ENCODE measurements around the gene GLI2. TPM values are rescaled to one million over a fixed set of nuclear protein-coding genes. Genes with fewer than 3 reads are reported as not detected.

GLI2 gene
- total RNA-seq, 1 experiment from 2014 or later: 4.0 TPM

DNA sequence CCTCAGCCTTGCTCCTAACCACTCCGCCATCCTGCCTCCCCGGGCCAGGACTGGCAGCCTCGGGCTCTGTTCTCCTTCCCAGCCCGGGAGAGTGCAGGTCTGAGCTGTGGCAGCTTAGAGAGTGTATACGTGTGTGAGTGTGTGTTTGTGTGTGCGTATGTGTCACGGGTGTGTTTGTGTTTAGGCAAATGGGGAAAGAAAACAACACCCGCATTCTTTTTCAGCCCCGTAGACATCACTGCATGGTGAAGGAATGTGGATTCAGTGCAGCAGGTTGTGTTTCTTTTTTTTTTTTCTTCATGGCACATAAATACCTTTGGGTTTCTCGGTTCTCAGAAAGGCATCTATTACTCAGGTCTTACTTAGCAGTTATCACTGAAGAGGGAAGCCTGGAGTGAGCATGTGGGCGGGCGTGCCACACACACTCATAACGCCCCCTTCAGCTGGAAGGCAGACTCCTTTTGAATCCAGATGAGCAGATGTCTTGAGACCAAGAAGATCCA lies 44.2 kb downstream of the GLI2 start:
- CTCF ChIA-PET: no interaction called here
- BruUV-seq (replicated peaks): no TSS peak
- no peaks in the 10 kb centered on the region for H3K9me2 ChIP-seq (replicated peaks; ENCODE audit: low read length)
- H3K9me3 ChIP-seq (ENCODE audit: low read length): no peaks in the 10 kb centered on the region
- no peak for TF ChIP-seq EZH2phosphoT487 (IDR thresholded peaks at IDR 0.05; ENCODE audit: borderline replicate concordance, low read length)
- TF ChIP-seq EZH2 (IDR thresholded peaks at IDR 0.05; ENCODE audit: low read length, unreplicated experiment): no peak
- TF ChIP-seq, protein P1, sequence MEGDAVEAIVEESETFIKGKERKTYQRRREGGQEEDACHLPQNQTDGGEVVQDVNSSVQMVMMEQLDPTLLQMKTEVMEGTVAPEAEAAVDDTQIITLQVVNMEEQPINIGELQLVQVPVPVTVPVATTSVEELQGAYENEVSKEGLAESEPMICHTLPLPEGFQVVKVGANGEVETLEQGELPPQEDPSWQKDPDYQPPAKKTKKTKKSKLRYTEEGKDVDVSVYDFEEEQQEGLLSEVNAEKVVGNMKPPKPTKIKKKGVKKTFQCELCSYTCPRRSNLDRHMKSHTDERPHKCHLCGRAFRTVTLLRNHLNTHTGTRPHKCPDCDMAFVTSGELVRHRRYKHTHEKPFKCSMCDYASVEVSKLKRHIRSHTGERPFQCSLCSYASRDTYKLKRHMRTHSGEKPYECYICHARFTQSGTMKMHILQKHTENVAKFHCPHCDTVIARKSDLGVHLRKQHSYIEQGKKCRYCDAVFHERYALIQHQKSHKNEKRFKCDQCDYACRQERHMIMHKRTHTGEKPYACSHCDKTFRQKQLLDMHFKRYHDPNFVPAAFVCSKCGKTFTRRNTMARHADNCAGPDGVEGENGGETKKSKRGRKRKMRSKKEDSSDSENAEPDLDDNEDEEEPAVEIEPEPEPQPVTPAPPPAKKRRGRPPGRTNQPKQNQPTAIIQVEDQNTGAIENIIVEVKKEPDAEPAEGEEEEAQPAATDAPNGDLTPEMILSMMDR (conservative IDR thresholded peaks at IDR 0.05; ENCODE audit: low read depth, low read length): no peak; the same call in 1 of the 2 replicates
- H3K4me2 ChIP-seq (ENCODE audit: low read length): no peak overlapping the region
- no peaks in the 10 kb centered on the region for H4K20me1 ChIP-seq (ENCODE audit: low read length)
- no peaks in the 10 kb centered on the region for H3K36me3 ChIP-seq (ENCODE audit: low read depth, low read length)
- POLR2A ChIA-PET (ENCODE audit: unreplicated experiment): no interaction called here
- H3F3A ChIP-seq (ENCODE audit: low read length, unreplicated experiment): no peaks in the 10 kb centered on the region
- no peaks in the 10 kb centered on the region for H3K79me2 ChIP-seq (ENCODE audit: low read length)
- H2AFZ ChIP-seq (ENCODE audit: low read length): no peak overlapping the region
- H3K4me1 ChIP-seq (ENCODE audit: insufficient read depth, low read length): peaks cover 16% of the 10 kb centered on the region
- peak; percentile 32 for DNase-seq
- no peak overlapping the region for H3K27ac ChIP-seq (ENCODE audit: low read length)
- peak; percentile 31; the same call in 1 of the 2 replicates for ATAC-seq
- H3K9ac ChIP-seq (ENCODE audit: low read length): no peak overlapping the region
- no peak overlapping the region for H3K4me3 ChIP-seq (ENCODE audit: low read length)
- H3K27me3 ChIP-seq (ENCODE audit: low read length): no peaks in the 10 kb centered on the region
- intact Hi-C loops (cut with micrococcal nuclease): loop anchor here (5.0 kb wide), 1 partner anchor 43 kb away; the partner anchor contains the start of gene GLI2

DNA sequence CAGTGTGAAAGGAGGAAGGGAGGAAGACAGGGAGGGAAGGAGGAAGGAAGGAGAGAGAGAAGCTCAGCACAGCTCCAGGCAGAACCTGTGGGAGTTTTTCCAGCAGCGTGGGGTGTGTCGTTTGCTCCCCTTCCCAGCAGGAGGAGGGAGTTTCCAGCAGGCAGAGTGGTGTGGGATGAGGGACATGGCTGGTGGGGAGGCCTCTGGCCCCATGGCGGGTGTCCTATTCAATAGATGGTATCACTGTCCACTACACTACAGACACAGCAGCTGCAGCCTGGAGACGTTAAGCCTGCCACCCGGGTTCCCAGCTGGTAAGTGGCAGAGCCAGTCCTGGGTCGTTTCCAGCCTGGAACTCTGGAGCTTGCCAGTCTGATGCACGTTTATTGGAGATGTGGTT lies 44.7 kb downstream of the GLI2 start:
- no TSS peak for BruUV-seq (replicated peaks)
- POLR2A ChIA-PET (ENCODE audit: unreplicated experiment): no interaction called here

DNA sequence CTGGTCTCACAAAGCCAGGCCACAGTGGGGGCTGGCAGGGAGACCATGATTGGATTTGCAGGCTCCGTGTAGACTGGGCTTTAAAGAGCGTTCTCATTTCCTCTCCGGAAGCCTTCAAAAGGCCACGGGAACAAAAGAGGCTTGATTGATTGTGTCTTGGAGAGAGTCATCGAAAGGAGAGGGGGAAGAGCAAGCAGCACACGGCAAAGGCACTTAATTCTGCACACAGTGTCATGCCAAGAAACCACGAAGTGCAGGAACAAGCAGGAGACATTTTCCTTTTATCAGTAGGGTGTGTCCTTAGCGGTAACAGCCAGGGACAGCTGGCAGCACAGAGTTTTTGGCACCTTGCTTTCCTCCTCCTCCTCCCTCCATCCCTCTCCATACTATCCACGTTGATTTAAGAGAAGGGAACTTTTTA lies 47.7 kb downstream of the GLI2 start:
- CTCF ChIA-PET: no interaction called here
- no peaks in the 10 kb centered on the region for H3K9me3 ChIP-seq (ENCODE audit: low read length)

More for the DNA sequence above, 44.7 kb downstream of the GLI2 start:
- TF ChIP-seq EZH2phosphoT487 (IDR thresholded peaks at IDR 0.05; ENCODE audit: borderline replicate concordance, low read length): no peak
- TF ChIP-seq, protein P1 (conservative IDR thresholded peaks at IDR 0.05; ENCODE audit: low read depth, low read length): no peak
- H3K27ac ChIP-seq (ENCODE audit: low read length): no peak overlapping the region
- H3K79me2 ChIP-seq (ENCODE audit: low read length): no peaks in the 10 kb centered on the region
- DNase-seq: no peak
- no peak overlapping the region for H3K9ac ChIP-seq (ENCODE audit: low read length)
- no peaks in the 10 kb centered on the region for H4K20me1 ChIP-seq (ENCODE audit: low read length)
- intact Hi-C loops (cut with micrococcal nuclease): loop anchor here (5.0 kb wide), 1 partner anchor 43 kb away; the partner anchor contains the start of gene GLI2
- H3K9me2 ChIP-seq (replicated peaks; ENCODE audit: low read length): no peaks in the 10 kb centered on the region
- H3F3A ChIP-seq (ENCODE audit: low read length, unreplicated experiment): no peaks in the 10 kb centered on the region
- no peak overlapping the region for H3K4me2 ChIP-seq (ENCODE audit: low read length)
- H3K4me3 ChIP-seq (ENCODE audit: low read length): no peak overlapping the region
- no peaks in the 10 kb centered on the region for H3K27me3 ChIP-seq (ENCODE audit: low read length)
- no peaks in the 10 kb centered on the region for H3K9me3 ChIP-seq (ENCODE audit: low read length)
- CTCF ChIA-PET: no interaction called here
- no peaks in the 10 kb centered on the region for H3K36me3 ChIP-seq (ENCODE audit: low read depth, low read length)
- H2AFZ ChIP-seq (ENCODE audit: low read length): no peak overlapping the region
- H3K4me1 ChIP-seq (ENCODE audit: insufficient read depth, low read length): peaks cover 16% of the 10 kb centered on the region
- ATAC-seq: no peak

More for the DNA sequence above, 47.7 kb downstream of the GLI2 start:
- Histone ChIP-seq H3K27ac (ENCODE audit: low read length) (no peak overlapping the region), H3K4me3 (ENCODE audit: low read length) (no peak overlapping the region), H2AFZ (ENCODE audit: low read length) (no peak overlapping the region), H4K20me1 (ENCODE audit: low read length) (no peaks in the 10 kb centered on the region), H3K36me3 (ENCODE audit: low read depth, low read length) (no peaks in the 10 kb centered on the region), H3K79me2 (ENCODE audit: low read length) (no peaks in the 10 kb centered on the region), H3K4me2 (ENCODE audit: low read length) (no peak overlapping the region), H3K9me2 (replicated peaks; ENCODE audit: low read length) (no peaks in the 10 kb centered on the region), H3F3A (ENCODE audit: low read length, unreplicated experiment) (no peaks in the 10 kb centered on the region), H3K4me1 (ENCODE audit: insufficient read depth, low read length) (peaks cover 10% of the 10 kb centered on the region), H3K9ac (ENCODE audit: low read length) (no peak overlapping the region), H3K27me3 (ENCODE audit: low read length) (no peaks in the 10 kb centered on the region)
- DNase-seq (no peak), ATAC-seq (peak; percentile 53)
- TF ChIP-seq EZH2 (IDR thresholded peaks at IDR 0.05; ENCODE audit: low read length, unreplicated experiment) (no peak), EZH2phosphoT487 (IDR thresholded peaks at IDR 0.05; ENCODE audit: borderline replicate concordance, low read length) (no peak)
- TF ChIP-seq, protein P1 (conservative IDR thresholded peaks at IDR 0.05; ENCODE audit: low read depth, low read length): no peak
- intact Hi-C loops (cut with micrococcal nuclease): loop anchor here (5.0 kb wide), 1 partner anchor 46 kb away; the partner anchor contains the start of gene GLI2
- POLR2A ChIA-PET (ENCODE audit: unreplicated experiment): no interaction called here
- BruUV-seq (replicated peaks): no TSS peak

Data from PC-3 (cell line).